Measurements from ENCODE around the gene TNS1. TPM values are rescaled to one million over a fixed set of nuclear protein-coding genes. Genes with fewer than 3 reads are reported as not detected.

Gene TNS1
- polyA plus RNA-seq, 1 of the 3 experiments (the other 2 are of a cell fraction), result 12.1 TPM

DNA sequence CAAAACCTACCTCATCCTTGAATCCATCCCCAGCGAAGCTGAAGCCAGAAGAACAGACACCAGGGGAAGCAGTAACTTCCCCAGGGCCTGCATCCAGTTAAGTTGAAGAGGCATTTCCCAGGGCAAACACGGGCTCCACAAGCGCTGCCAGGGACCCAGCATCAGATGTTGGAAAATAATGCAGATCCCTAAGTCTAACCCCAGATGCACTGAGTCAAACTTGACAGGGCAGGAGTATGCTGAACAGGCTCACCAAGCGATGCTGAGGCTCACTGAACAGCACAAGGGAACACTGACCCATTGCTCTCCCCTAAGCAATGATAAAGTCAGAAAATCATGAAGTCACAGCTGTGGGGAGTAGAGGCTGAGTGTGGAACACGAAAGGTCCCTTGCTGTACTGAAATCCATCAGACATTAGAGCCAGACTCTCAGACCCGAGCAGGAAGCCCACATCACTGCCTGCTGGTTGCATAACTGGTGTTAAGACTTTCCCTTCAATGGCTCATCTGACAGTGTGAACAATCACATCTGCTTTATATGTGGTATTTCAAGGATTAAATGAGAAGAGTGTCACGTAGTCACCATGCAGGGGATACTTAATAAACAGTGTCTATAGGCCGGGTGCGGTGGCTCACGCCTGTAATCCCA lies 36.2 kb downstream of the TNS1 start:
- Histone ChIP-seq H3K4me3 (ENCODE audit: low read depth in 2 of 2, low read length in 1 of 2) (no peak overlapping the region), H3K9me2 (no peaks in the 10 kb centered on the region), H2AFZ (ENCODE audit: low read depth) (no peak overlapping the region), H3K27me3 (ENCODE audit: insufficient read depth) (no peaks in the 10 kb centered on the region), H3K4me2 (peak overlapping the region; percentile 46; the same call in 1 of the 2 replicates), H3K79me2 (ENCODE audit: insufficient read depth) (peaks cover 74% of the 10 kb centered on the region), H3K36me3 (replicated peaks in 1 of 2; ENCODE audit: control insufficient read depth in 1 of 2, insufficient read depth in 2 of 2, low read length in 1 of 2) (peaks cover 3 to 28% of the 10 kb centered on the region in 2 experiments), H3K4me1 (ENCODE audit: control insufficient read depth in 1 of 2, insufficient read depth in 2 of 2, low read depth in 1 of 2, low read length in 1 of 2) (peaks cover 12 to 34% of the 10 kb centered on the region in 2 experiments; a peak in 2 of 4 replicates), H3K27ac (ENCODE audit: low read depth in 2 of 2, low read length in 1 of 2) (0 out of 4 replicates have a peak overlapping the region, but pooled peaks of 1 of the 2 experiments have one; percentile 14), H3F3A (replicated peaks; ENCODE audit: insufficient read depth) (peaks cover 12% of the 10 kb centered on the region), H3K9me3 (no peaks in the 10 kb centered on the region), H4K20me1 (ENCODE audit: insufficient read depth) (peaks cover 74% of the 10 kb centered on the region), H3K9ac (no peak overlapping the region)
- 89% methylated on average over 10 of the region's 10 CpGs for WGBS (ENCODE audit: low lambda C conversion rate)
- CTCF ChIA-PET, result interaction anchor here (0.6 to 3.6 kb wide), 5 partner anchors 17 to 181 kb away, joined by 3 to 12 read pairs (median 5); no protein-coding TSS in a partner anchor
- TF ChIP-seq, protein P1, sequence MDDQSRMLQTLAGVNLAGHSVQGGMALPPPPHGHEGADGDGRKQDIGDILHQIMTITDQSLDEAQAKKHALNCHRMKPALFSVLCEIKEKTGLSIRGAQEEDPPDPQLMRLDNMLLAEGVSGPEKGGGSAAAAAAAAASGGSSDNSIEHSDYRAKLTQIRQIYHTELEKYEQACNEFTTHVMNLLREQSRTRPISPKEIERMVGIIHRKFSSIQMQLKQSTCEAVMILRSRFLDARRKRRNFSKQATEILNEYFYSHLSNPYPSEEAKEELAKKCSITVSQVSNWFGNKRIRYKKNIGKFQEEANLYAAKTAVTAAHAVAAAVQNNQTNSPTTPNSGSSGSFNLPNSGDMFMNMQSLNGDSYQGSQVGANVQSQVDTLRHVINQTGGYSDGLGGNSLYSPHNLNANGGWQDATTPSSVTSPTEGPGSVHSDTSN (IDR thresholded peaks at IDR 0.05), result no peak
- TF ChIP-seq, protein P2, sequence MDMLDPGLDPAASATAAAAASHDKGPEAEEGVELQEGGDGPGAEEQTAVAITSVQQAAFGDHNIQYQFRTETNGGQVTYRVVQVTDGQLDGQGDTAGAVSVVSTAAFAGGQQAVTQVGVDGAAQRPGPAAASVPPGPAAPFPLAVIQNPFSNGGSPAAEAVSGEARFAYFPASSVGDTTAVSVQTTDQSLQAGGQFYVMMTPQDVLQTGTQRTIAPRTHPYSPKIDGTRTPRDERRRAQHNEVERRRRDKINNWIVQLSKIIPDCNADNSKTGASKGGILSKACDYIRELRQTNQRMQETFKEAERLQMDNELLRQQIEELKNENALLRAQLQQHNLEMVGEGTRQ (IDR thresholded peaks at IDR 0.05; ENCODE audit: borderline replicate concordance, low read depth, low read length), result no peak
- TF ChIP-seq TEAD4 (IDR thresholded peaks at IDR 0.05; ENCODE audit: borderline replicate concordance, insufficient read depth) (no peak), GABPA (IDR thresholded peaks at IDR 0.05; ENCODE audit: low read depth) (no peak), YY1 (IDR thresholded peaks at IDR 0.05; ENCODE audit: low read depth) (no peak)
- TF ChIP-seq, protein P3, sequence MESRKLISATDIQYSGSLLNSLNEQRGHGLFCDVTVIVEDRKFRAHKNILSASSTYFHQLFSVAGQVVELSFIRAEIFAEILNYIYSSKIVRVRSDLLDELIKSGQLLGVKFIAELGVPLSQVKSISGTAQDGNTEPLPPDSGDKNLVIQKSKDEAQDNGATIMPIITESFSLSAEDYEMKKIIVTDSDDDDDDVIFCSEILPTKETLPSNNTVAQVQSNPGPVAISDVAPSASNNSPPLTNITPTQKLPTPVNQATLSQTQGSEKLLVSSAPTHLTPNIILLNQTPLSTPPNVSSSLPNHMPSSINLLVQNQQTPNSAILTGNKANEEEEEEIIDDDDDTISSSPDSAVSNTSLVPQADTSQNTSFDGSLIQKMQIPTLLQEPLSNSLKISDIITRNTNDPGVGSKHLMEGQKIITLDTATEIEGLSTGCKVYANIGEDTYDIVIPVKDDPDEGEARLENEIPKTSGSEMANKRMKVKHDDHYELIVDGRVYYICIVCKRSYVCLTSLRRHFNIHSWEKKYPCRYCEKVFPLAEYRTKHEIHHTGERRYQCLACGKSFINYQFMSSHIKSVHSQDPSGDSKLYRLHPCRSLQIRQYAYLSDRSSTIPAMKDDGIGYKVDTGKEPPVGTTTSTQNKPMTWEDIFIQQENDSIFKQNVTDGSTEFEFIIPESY (IDR thresholded peaks at IDR 0.05; ENCODE audit: borderline replicate concordance, low read depth), result no peak
- POLR2A ChIA-PET, result no interaction called here
- no peak for DNase-seq

DNA sequence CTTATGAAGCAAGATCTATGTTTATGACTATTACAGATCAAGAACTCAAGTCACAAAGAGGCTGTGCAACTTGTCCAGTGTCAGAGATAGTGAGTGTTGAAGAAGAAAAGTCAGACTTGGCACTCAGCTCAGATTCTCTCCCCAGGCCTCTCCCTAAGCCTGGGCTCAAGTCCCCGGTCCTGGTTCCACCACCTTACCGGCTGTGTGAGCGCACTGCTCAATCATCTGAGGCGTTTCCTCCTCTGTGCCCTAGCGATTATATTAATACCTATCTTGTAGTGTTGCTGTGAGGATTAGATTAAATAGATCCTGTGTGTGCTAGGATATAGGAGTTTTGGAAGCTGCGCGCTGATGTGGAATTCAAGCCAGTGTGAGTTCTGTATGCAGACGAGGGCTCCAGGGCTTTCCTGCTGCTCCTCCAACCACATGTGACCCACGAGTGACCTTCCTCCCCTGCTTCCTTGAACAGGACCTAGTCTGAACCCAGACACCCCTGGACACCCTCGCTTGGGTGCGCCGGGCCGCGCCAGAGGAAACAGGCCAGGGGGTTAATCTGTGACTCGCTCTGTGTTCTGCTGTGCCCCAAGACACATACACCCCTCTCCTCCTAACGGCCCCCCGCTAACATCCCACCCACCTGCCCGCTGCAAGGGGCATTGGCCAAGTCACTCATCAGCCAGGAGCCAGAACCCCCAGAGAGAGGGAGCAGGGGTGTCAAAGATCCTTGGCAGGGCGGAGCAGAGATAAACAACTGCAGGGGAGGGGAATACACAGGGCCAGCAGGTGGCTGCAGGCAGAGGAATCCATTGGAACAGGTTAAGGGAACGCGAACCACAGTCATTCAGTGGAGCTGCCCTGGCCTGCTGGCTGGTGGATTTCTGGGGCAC lies 38.3 kb downstream of the TNS1 start:
- Histone ChIP-seq H3K79me2 (ENCODE audit: insufficient read depth) (peaks cover 75% of the 10 kb centered on the region), H3K4me1 (ENCODE audit: control insufficient read depth in 1 of 2, insufficient read depth in 2 of 2, low read depth in 1 of 2, low read length in 1 of 2) (peaks cover 12 to 36% of the 10 kb centered on the region in 2 experiments; a peak in 2 of 4 replicates), H4K20me1 (ENCODE audit: insufficient read depth) (peaks cover 87% of the 10 kb centered on the region), H3K4me2 (no peak overlapping the region), H3K9ac (no peak overlapping the region), H3K9me3 (no peaks in the 10 kb centered on the region), H2AFZ (ENCODE audit: low read depth) (no peak overlapping the region), H3K4me3 (ENCODE audit: low read depth in 2 of 2, low read length in 1 of 2) (no peak overlapping the region), H3K27ac (ENCODE audit: low read depth in 2 of 2, low read length in 1 of 2) (peak overlapping the region in 1 of 2 experiments; percentile 11; a peak in 1 of 4 replicates), H3K27me3 (ENCODE audit: insufficient read depth) (no peaks in the 10 kb centered on the region), H3K36me3 (replicated peaks in 1 of 2; ENCODE audit: control insufficient read depth in 1 of 2, insufficient read depth in 2 of 2, low read length in 1 of 2) (peaks cover 0 to 21% of the 10 kb centered on the region in 2 experiments), H3F3A (replicated peaks; ENCODE audit: insufficient read depth) (peaks cover 7% of the 10 kb centered on the region), H3K9me2 (no peaks in the 10 kb centered on the region)
- WGBS (ENCODE audit: low lambda C conversion rate), result 87% methylated on average over 21 of the region's 21 CpGs
- ChIA-PET POLR2A (no interaction called here), CTCF (interaction anchor here (0.6 to 3.6 kb wide), 11 partner anchors 18 to 313 kb away, joined by 3 to 12 read pairs (median 3); no protein-coding TSS in a partner anchor)
- DNase-seq, result peak; percentile 51
- no peak for TF ChIP-seq YY1 (IDR thresholded peaks at IDR 0.05; ENCODE audit: low read depth)
- TF ChIP-seq GABPA (IDR thresholded peaks at IDR 0.05; ENCODE audit: low read depth), result no peak
- no peak for TF ChIP-seq FOSL2 (IDR thresholded peaks at IDR 0.05; ENCODE audit: borderline replicate concordance, low read depth)
- TF ChIP-seq, protein P4, sequence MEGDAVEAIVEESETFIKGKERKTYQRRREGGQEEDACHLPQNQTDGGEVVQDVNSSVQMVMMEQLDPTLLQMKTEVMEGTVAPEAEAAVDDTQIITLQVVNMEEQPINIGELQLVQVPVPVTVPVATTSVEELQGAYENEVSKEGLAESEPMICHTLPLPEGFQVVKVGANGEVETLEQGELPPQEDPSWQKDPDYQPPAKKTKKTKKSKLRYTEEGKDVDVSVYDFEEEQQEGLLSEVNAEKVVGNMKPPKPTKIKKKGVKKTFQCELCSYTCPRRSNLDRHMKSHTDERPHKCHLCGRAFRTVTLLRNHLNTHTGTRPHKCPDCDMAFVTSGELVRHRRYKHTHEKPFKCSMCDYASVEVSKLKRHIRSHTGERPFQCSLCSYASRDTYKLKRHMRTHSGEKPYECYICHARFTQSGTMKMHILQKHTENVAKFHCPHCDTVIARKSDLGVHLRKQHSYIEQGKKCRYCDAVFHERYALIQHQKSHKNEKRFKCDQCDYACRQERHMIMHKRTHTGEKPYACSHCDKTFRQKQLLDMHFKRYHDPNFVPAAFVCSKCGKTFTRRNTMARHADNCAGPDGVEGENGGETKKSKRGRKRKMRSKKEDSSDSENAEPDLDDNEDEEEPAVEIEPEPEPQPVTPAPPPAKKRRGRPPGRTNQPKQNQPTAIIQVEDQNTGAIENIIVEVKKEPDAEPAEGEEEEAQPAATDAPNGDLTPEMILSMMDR (IDR thresholded peaks at IDR 0.05), result no peak
- TF ChIP-seq, protein P2 (IDR thresholded peaks at IDR 0.05; ENCODE audit: borderline replicate concordance, low read depth, low read length), result no peak
- TF ChIP-seq NFIC (IDR thresholded peaks at IDR 0.05; ENCODE audit: borderline replicate concordance), result no peak
- no peak for TF ChIP-seq ELF1 (IDR thresholded peaks at IDR 0.05)
- no peak for TF ChIP-seq FOXM1 (IDR thresholded peaks at IDR 0.05; ENCODE audit: low read depth)
- no peak for TF ChIP-seq GATA2 (CRISPR knock-in tag; IDR thresholded peaks at IDR 0.05)
- TF ChIP-seq MEF2A (IDR thresholded peaks at IDR 0.05; ENCODE audit: borderline replicate concordance, low read depth), result no peak
- TF ChIP-seq, protein P3 (IDR thresholded peaks at IDR 0.05; ENCODE audit: borderline replicate concordance, low read depth), result no peak
